Mesothelial cell of epicardium (in vitro differentiated cells): Measurements from ENCODE around the gene MUS81. TPM values are rescaled to one million over a fixed set of nuclear protein-coding genes. Genes with fewer than 3 reads are reported as not detected.

Source experiments
- DNase-seq, 2 experiments: peaks; one replicate each; pipeline ENCODE4 v3.0.0; 2021; ENCODE audit warnings: low spot score in 2 of 2; ENCODE audit not compliant: unreplicated experiment in 2 of 2
- H3K27ac Mint-ChIP-seq: 2 replicates; pipeline ENCODE4 v1.8.0; 2021; ENCODE audit warnings: mixed read lengths
- H3K27me3 Mint-ChIP-seq: 2 replicates; pipeline ENCODE4 v1.8.0; 2021; ENCODE audit warnings: low read depth, mixed read lengths
- H3K36me3 Mint-ChIP-seq: 2 replicates; pipeline ENCODE4 v1.8.0; 2021; ENCODE audit warnings: mixed read lengths
- H3K4me1 Mint-ChIP-seq: 2 replicates; pipeline ENCODE4 v1.8.0; 2021; ENCODE audit warnings: mixed read lengths
- H3K4me3 Mint-ChIP-seq: 2 replicates; pipeline ENCODE4 v1.8.0; 2021; ENCODE audit warnings: mild to moderate bottlenecking, moderate library complexity, mixed read lengths
- H3K9me3 Mint-ChIP-seq: 2 replicates; pipeline ENCODE4 v1.8.0; 2021; ENCODE audit warnings: mixed read lengths
- CTCF ChIP-seq: fragments of 200-600 bp; sonication (generic); IDR thresholded peaks from one replicate; pipeline ENCODE4 v1.5.0; 2021; ENCODE audit warnings: antibody characterized with exemption; ENCODE audit not compliant: unreplicated experiment
- total RNA-seq: library from RNA; stranded (reverse); gene quantifications from 3 replicates; pipeline ENCODE4 v1.2.1, GENCODE V29; 2021

The MUS81 gene
- total RNA-seq, 1 donor from 2014 or later: 73.7 TPM

- Mint-ChIP-seq H3K27me3 (no peaks in the 10 kb centered on the region), H3K27ac (peak overlapping the region; percentile 100), H3K4me3 (peak overlapping the region; percentile 88), H3K4me1 (peaks cover 41% of the 10 kb centered on the region), H3K36me3 (peaks cover 26% of the 10 kb centered on the region), H3K9me3 (no peaks in the 10 kb centered on the region)
- TF ChIP-seq CTCF: no peak
- no peak for DNase-seq
Observed at GRCh38 chr11:65858681-65859087, 1.5 kb upstream of the MUS81 start.

GRCh38 chr11:65859095-65859811 is 980 bp upstream of the MUS81 start:
- DNase-seq: peak; percentile 98
- Mint-ChIP-seq H3K4me1 (peaks cover 41% of the 10 kb centered on the region), H3K36me3 (peaks cover 22% of the 10 kb centered on the region), H3K27me3 (no peaks in the 10 kb centered on the region), H3K4me3 (peak overlapping the region; percentile 88), H3K9me3 (no peaks in the 10 kb centered on the region), H3K27ac (peak overlapping the region; percentile 100)
- TF ChIP-seq CTCF: no peak

- peaks cover 39% of the 10 kb centered on the region for H3K4me1 Mint-ChIP-seq
- H3K4me3 Mint-ChIP-seq: peak overlapping the region; percentile 88
- H3K27ac Mint-ChIP-seq: peak overlapping the region; percentile 97
- H3K27me3 Mint-ChIP-seq: no peaks in the 10 kb centered on the region
- H3K9me3 Mint-ChIP-seq: no peaks in the 10 kb centered on the region
- H3K36me3 Mint-ChIP-seq: peaks cover 16% of the 10 kb centered on the region
- no peak for TF ChIP-seq CTCF
- DNase-seq: peak in 1 of 2 experiments; percentile 66
Observed at GRCh38 chr11:65859812-65860277, 388 bp upstream of the MUS81 start.

GRCh38 chr11:65861165-65861505 is 902 bp downstream of the MUS81 start:
- peaks cover 33% of the 10 kb centered on the region for H3K4me1 Mint-ChIP-seq
- peak overlapping the region; percentile 88 for H3K4me3 Mint-ChIP-seq
- H3K27ac Mint-ChIP-seq: peak overlapping the region; percentile 90

GRCh38 chr11:65861533-65862183 is 1.4 kb downstream of the MUS81 start:
- Mint-ChIP-seq H3K27me3 (no peaks in the 10 kb centered on the region), H3K9me3 (no peaks in the 10 kb centered on the region), H3K4me1 (peaks cover 28% of the 10 kb centered on the region), H3K36me3 (peaks cover 8% of the 10 kb centered on the region), H3K4me3 (peak overlapping the region; percentile 88), H3K27ac (peak overlapping the region; percentile 90)
- no peak for TF ChIP-seq CTCF
- DNase-seq: no peak

More at GRCh38 chr11:65861165-65861505, 902 bp downstream of the MUS81 start:
- Mint-ChIP-seq H3K27me3 (no peaks in the 10 kb centered on the region), H3K9me3 (no peaks in the 10 kb centered on the region), H3K36me3 (peaks cover 13% of the 10 kb centered on the region)
- no peak for DNase-seq
- TF ChIP-seq CTCF: no peak
